Prostate gland (tissue), 2 donors: ENCODE measurements around the gene SSH2. TPM values are rescaled to one million over a fixed set of nuclear protein-coding genes. Genes with fewer than 3 reads are reported as not detected.

ENCODE experiments used
- DNase-seq: peaks from one replicate; pipeline ENCODE4 v3.0.0-alpha.2; 2019; ENCODE audit warnings: low spot score
- H3K27ac ChIP-seq, 2 donors: fragments of 200-600 bp; sonication (generic); 2 replicates each; pipeline ENCODE4 v1.5.1; 2017 to 2019
- H3K27me3 ChIP-seq: fragments of 200-600 bp; sonication (generic); replicated peaks from 2 replicates; pipeline ENCODE4 v1.5.1; 2019; ENCODE audit not compliant: insufficient read depth
- H3K36me3 ChIP-seq, 2 donors: fragments of 200-600 bp; sonication (generic); 1 replicate in 1 of 2; 2 replicates in 1 of 2; pipeline versions ENCODE4 v1.5.1 to v1.8.1; 2017 to 2019
- H3K4me1 ChIP-seq: fragments of 200-600 bp; sonication (generic); replicated peaks from 2 replicates; pipeline ENCODE4 v1.5.1; 2019
- H3K4me3 ChIP-seq, 2 donors: fragments of 200-600 bp; sonication (generic); 2 replicates each; pipeline ENCODE4 v1.5.1; 2017 to 2019
- H3K9me3 ChIP-seq: fragments of 200-600 bp; sonication (generic); 2 replicates; pipeline ENCODE4 v1.5.1; 2017
- CTCF ChIP-seq, 4 experiments: fragments of 200-600 bp in 2 of 4; fragments of 450-650 bp in 2 of 4; sonication (generic) in 2 of 4; IDR thresholded peaks; 1 replicate in 3 of 4; 2 replicates in 1 of 4; pipeline ENCODE4 v1.5.1; 2016 to 2019; ENCODE audit warnings: antibody characterized with exemption in 4 of 4, mild to moderate bottlenecking in 2 of 4, moderate library complexity in 2 of 4
- POLR2A ChIP-seq: fragments of 450-650 bp; IDR thresholded peaks from one replicate; pipeline ENCODE4 v1.6.1; 2016; ENCODE audit warnings: antibody characterized with exemption, mild to moderate bottlenecking
- POLR2AphosphoS5 ChIP-seq: sonication (generic); formaldehyde crosslinking; IDR thresholded peaks from one replicate; pipeline ENCODE4 v1.6.1; 2017; ENCODE audit warnings: antibody characterized with exemption
- WGBS: methylation state at CpG from one replicate; pipeline ENCODE4 v1.1.5; 2018; 5-methylcytosine and 5-hydroxymethylcytosine counted together
- intact Hi-C: fragments of 100-400 bp; cut with DNase I; formaldehyde crosslinking; loops from one replicate; pipeline ENCODE4 v1.14.2; 2022
- total RNA-seq, 2 donors: library from RNA; depleted of rRNA; stranded (reverse); fragments of >200 nt; gene quantifications; one replicate each; pipeline ENCODE4 v1.1.0, GENCODE V29; 2016

The SSH2 gene
- total RNA-seq, 2 donors from 2014 or later, result 10.1 to 27.5 TPM

GRCh38 chr17:29719469-29719868 lies 210.6 kb downstream of the SSH2 start:
- Histone ChIP-seq H3K4me1 (no peaks in the 10 kb centered on the region), H3K9me3 (no peaks in the 10 kb centered on the region), H3K27ac (no peak overlapping the region), H3K36me3 (no peaks in the 10 kb centered on the region), H3K4me3 (no peak overlapping the region), H3K27me3 (no peaks in the 10 kb centered on the region)
- TF ChIP-seq POLR2AphosphoS5 (no peak), CTCF (IDR thresholded peaks at IDR 0.05) (no peak), POLR2A (no peak)
- intact Hi-C loops, result no loop called here
- WGBS, result 98% methylated on average over 2 of the region's 2 CpGs
- DNase-seq, result no peak

- intact Hi-C loops, result no loop called here
- H3K27ac ChIP-seq, result no peak overlapping the region
Measured at GRCh38 chr17:29718446-29719039, 211.5 kb downstream of the SSH2 start.

GRCh38 chr17:29717817-29718216 lies 212.2 kb downstream of the SSH2 start:
- no peak for TF ChIP-seq POLR2AphosphoS5
- TF ChIP-seq POLR2A, result no peak
- no peak for TF ChIP-seq CTCF (IDR thresholded peaks at IDR 0.05)
- no peaks in the 10 kb centered on the region for H3K4me1 ChIP-seq
- H3K27ac ChIP-seq, result no peak overlapping the region
- no peaks in the 10 kb centered on the region for H3K27me3 ChIP-seq
- H3K4me3 ChIP-seq, result no peak overlapping the region
- H3K9me3 ChIP-seq, result no peaks in the 10 kb centered on the region
- no peak for DNase-seq
- H3K36me3 ChIP-seq, result no peaks in the 10 kb centered on the region
- intact Hi-C loops, result no loop called here

More at GRCh38 chr17:29718446-29719039, 211.5 kb downstream of the SSH2 start:
- 94% methylated on average over 8 of the region's 8 CpGs for WGBS
- no peak overlapping the region for H3K4me3 ChIP-seq
- TF ChIP-seq CTCF (IDR thresholded peaks at IDR 0.05), result no peak
- TF ChIP-seq POLR2AphosphoS5, result no peak
- TF ChIP-seq POLR2A, result no peak
- H3K27me3 ChIP-seq, result no peaks in the 10 kb centered on the region
- DNase-seq, result no peak
- no peaks in the 10 kb centered on the region for H3K36me3 ChIP-seq
- no peaks in the 10 kb centered on the region for H3K9me3 ChIP-seq
- H3K4me1 ChIP-seq, result no peaks in the 10 kb centered on the region

GRCh38 chr17:29716566-29716965 lies 213.5 kb downstream of the SSH2 start:
- DNase-seq, result no peak
- Histone ChIP-seq H3K4me3 (no peak overlapping the region), H3K27ac (no peak overlapping the region), H3K9me3 (no peaks in the 10 kb centered on the region), H3K27me3 (no peaks in the 10 kb centered on the region), H3K36me3 (no peaks in the 10 kb centered on the region), H3K4me1 (no peaks in the 10 kb centered on the region)
- intact Hi-C loops, result no loop called here
- no peak for TF ChIP-seq CTCF (IDR thresholded peaks at IDR 0.05)
- no peak for TF ChIP-seq POLR2A
- no peak for TF ChIP-seq POLR2AphosphoS5
- WGBS, result 95% methylated on average over 4 of the region's 4 CpGs

GRCh38 chr17:29715680-29716079 lies 214.3 kb downstream of the SSH2 start:
- no peak overlapping the region for H3K4me3 ChIP-seq
- WGBS, result 91% methylated on average over 2 of the region's 2 CpGs
- intact Hi-C loops, result no loop called here
- no peak overlapping the region for H3K27ac ChIP-seq
- H3K9me3 ChIP-seq, result no peaks in the 10 kb centered on the region
- no peaks in the 10 kb centered on the region for H3K27me3 ChIP-seq
- H3K4me1 ChIP-seq, result no peaks in the 10 kb centered on the region
- no peaks in the 10 kb centered on the region for H3K36me3 ChIP-seq
- no peak for TF ChIP-seq CTCF (IDR thresholded peaks at IDR 0.05)
- TF ChIP-seq POLR2A, result no peak
- TF ChIP-seq POLR2AphosphoS5, result no peak
- DNase-seq, result no peak
